Keratinocyte (primary cell): ENCODE data around the gene CAPNS1. TPM values are rescaled to one million over a fixed set of nuclear protein-coding genes. Genes with fewer than 3 reads are reported as not detected.

Experiments used
- DNase-seq: peaks from one replicate; pipeline ENCODE4 v3.0.0-alpha.2; 2011; ENCODE audit warnings: low read depth, missing footprints, low spot score
- FAIRE-seq: peaks from 2 replicates; lab custom pipeline; 2011; peaks lifted over from hg19 to GRCh38; lab: Jason Lieb, UNC
- H2AFZ ChIP-seq: 2 replicates; pipeline ENCODE4 v1.6.0; 2012; ENCODE audit warnings: low read length, control low read depth, inconsistent platforms; ENCODE audit not compliant: control insufficient read depth
- H3K27ac ChIP-seq: 2 replicates; pipeline ENCODE4 v1.5.1; 2011; ENCODE audit warnings: low read length; ENCODE audit not compliant: control insufficient read depth, insufficient read depth
- H3K27me3 ChIP-seq: 3 replicates; pipeline ENCODE4 v1.6.0; 2011; ENCODE audit warnings: low read length; ENCODE audit not compliant: control insufficient read depth, insufficient read depth; ENCODE audit errors: extremely low read depth
- H3K36me3 ChIP-seq, 2 experiments: 2 replicates in 1 of 2; 3 replicates in 1 of 2; pipeline ENCODE4 v1.5.1; 2011; ENCODE audit warnings: low read length in 2 of 2, mild to moderate bottlenecking in 1 of 2; ENCODE audit not compliant: control insufficient read depth in 2 of 2, insufficient read depth in 2 of 2; ENCODE audit errors: extremely low read depth in 1 of 2
- H3K4me1 ChIP-seq: 3 replicates; pipeline ENCODE4 v1.5.1; 2011; ENCODE audit warnings: low read length; ENCODE audit not compliant: control insufficient read depth, insufficient read depth; ENCODE audit errors: extremely low read depth
- H3K4me2 ChIP-seq: 3 replicates; pipeline ENCODE4 v1.6.0; 2011; ENCODE audit warnings: low read depth, low read length; ENCODE audit not compliant: control insufficient read depth, insufficient read depth; ENCODE audit errors: extremely low read depth
- H3K4me3 ChIP-seq, 3 experiments: fragments of 200-600 bp in 1 of 3; sonication (generic) in 1 of 3; 2 replicates in 2 of 3; 3 replicates in 1 of 3; pipeline ENCODE4 v1.5.1; 2011 to 2016; ENCODE audit warnings: low read length in 3 of 3, mild to moderate bottlenecking in 3 of 3, control low read depth in 2 of 3, inconsistent platforms in 1 of 3, low read depth in 1 of 3, mixed read lengths in 1 of 3, mixed run types in 1 of 3, moderate library complexity in 1 of 3; ENCODE audit not compliant: control insufficient read depth in 2 of 3, insufficient read depth in 2 of 3; ENCODE audit errors: extremely low read depth in 1 of 3
- H3K79me2 ChIP-seq: 2 replicates; pipeline ENCODE4 v1.6.0; 2012; ENCODE audit warnings: low read length; ENCODE audit not compliant: control insufficient read depth, insufficient read depth
- H3K9ac ChIP-seq: 3 replicates; pipeline ENCODE4 v1.6.0; 2011; ENCODE audit warnings: low read length; ENCODE audit not compliant: control insufficient read depth, insufficient read depth; ENCODE audit errors: extremely low read depth
- H3K9me1 ChIP-seq: 3 replicates; pipeline ENCODE4 v1.6.0; 2011; ENCODE audit warnings: low read length; ENCODE audit not compliant: control insufficient read depth, insufficient read depth; ENCODE audit errors: extremely low read depth
- H3K9me3 ChIP-seq: 2 replicates; pipeline ENCODE4 v1.5.1; 2012; ENCODE audit warnings: low read depth, low read length; ENCODE audit not compliant: control insufficient read depth
- H4K20me1 ChIP-seq: 3 replicates; pipeline ENCODE4 v1.6.0; 2011; ENCODE audit warnings: low read length; ENCODE audit not compliant: control insufficient read depth, insufficient read depth; ENCODE audit errors: extremely low read depth
- EZH2 ChIP-seq: IDR thresholded peaks from one replicate; pipeline ENCODE4 v1.6.1; 2012; ENCODE audit warnings: inconsistent platforms, mild to moderate bottlenecking, low read length, moderate library complexity
- dilution Hi-C: fragments of 300-500 bp; cut with MboI; formaldehyde crosslinking; loops from one replicate; pipeline ENCODE4 v1.7.0; 2020; ENCODE audit warnings: low sequenced_read_pairs; ENCODE audit not compliant: extremely low pct_ligation_motif_present
- polyA plus RNA-seq, 5 experiments: library from polyadenylated mRNA; depleted of rRNA in 3 of 5; stranded (reverse) in 3 of 5; stranded (forward) in 1 of 5; unstranded in 1 of 5; fragments of >200 nt; gene quantifications; 1 replicate in 1 of 5; 2 replicates in 3 of 5; 3 replicates in 1 of 5; pipeline versions ENCODE4 v1.2.1 to v1.2.3, GENCODE V29; 2011 to 2012; ENCODE audit warnings: missing spikeins in 2 of 5, low read depth in 1 of 5, low replicate concordance in 1 of 5
- TF ChIP-seq, protein P1 (sequence below), 3 experiments: IDR thresholded peaks in 1 of 3; conservative IDR thresholded peaks in 1 of 3; optimal IDR thresholded peaks in 1 of 3; 2 replicates in 2 of 3; 3 replicates in 1 of 3; pipeline versions ENCODE3 to v1.5.1; 2011; ENCODE audit warnings: low read length in 3 of 3, mild to moderate bottlenecking in 3 of 3, moderate library complexity in 2 of 3, control low read depth in 1 of 3, inconsistent platforms in 1 of 3; ENCODE audit not compliant: insufficient read depth in 2 of 3; ENCODE audit errors: extremely low read depth in 1 of 3

Gene CAPNS1
- polyA plus RNA-seq, 1 donor (not counting 4 experiments of a cell fraction or from before 2014, with no cell fraction given) = 884 TPM

DNA sequence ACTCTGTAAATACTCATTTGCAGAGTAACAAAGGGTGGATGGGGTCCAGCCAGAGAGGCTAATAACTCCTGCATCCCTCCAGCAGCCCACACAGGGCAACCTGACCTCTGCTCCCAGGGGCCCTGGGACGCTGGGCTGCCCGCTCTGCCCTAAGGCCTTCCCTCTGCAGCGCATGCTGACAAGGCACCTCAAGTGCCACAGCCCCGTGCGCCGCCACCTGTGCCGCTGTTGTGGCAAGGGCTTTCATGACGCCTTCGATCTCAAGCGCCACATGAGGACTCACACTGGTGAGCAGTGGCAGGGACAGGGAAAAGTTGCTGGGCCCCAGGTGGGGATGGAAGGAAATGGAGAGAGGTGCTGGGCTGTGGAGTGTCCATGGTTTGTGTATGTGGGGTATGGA, 27.2 kb upstream of the CAPNS1 start:
- H3K27ac ChIP-seq = no peak overlapping the region
- no peaks in the 10 kb centered on the region for H3K27me3 ChIP-seq
- no peak overlapping the region for H3K4me3 ChIP-seq
- FAIRE-seq = no peak
- H3K9ac ChIP-seq = no peak overlapping the region
- no peaks in the 10 kb centered on the region for H3K9me3 ChIP-seq
- peaks cover 7 to 14% of the 10 kb centered on the region in 2 experiments for H3K36me3 ChIP-seq
- dilution Hi-C loops = no loop called here
- peaks cover 15% of the 10 kb centered on the region for H3K79me2 ChIP-seq
- H3K4me1 ChIP-seq = peaks cover 10% of the 10 kb centered on the region
- no peak for TF ChIP-seq EZH2
- TF ChIP-seq, protein P1, sequence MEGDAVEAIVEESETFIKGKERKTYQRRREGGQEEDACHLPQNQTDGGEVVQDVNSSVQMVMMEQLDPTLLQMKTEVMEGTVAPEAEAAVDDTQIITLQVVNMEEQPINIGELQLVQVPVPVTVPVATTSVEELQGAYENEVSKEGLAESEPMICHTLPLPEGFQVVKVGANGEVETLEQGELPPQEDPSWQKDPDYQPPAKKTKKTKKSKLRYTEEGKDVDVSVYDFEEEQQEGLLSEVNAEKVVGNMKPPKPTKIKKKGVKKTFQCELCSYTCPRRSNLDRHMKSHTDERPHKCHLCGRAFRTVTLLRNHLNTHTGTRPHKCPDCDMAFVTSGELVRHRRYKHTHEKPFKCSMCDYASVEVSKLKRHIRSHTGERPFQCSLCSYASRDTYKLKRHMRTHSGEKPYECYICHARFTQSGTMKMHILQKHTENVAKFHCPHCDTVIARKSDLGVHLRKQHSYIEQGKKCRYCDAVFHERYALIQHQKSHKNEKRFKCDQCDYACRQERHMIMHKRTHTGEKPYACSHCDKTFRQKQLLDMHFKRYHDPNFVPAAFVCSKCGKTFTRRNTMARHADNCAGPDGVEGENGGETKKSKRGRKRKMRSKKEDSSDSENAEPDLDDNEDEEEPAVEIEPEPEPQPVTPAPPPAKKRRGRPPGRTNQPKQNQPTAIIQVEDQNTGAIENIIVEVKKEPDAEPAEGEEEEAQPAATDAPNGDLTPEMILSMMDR (optimal IDR thresholded peaks at IDR 0.05 in 1 of 3, IDR thresholded peaks at IDR 0.05 in 1 of 3, conservative IDR thresholded peaks at IDR 0.05 in 1 of 3; ENCODE audit: extremely low read depth in 1 of 3, insufficient read depth in 2 of 3, low read length in 3 of 3) = no peak
- H4K20me1 ChIP-seq = peaks cover 3% of the 10 kb centered on the region
- DNase-seq = no peak
- H3K4me2 ChIP-seq = no peak overlapping the region
- no peak overlapping the region for H2AFZ ChIP-seq
- H3K9me1 ChIP-seq = no peaks in the 10 kb centered on the region

DNA sequence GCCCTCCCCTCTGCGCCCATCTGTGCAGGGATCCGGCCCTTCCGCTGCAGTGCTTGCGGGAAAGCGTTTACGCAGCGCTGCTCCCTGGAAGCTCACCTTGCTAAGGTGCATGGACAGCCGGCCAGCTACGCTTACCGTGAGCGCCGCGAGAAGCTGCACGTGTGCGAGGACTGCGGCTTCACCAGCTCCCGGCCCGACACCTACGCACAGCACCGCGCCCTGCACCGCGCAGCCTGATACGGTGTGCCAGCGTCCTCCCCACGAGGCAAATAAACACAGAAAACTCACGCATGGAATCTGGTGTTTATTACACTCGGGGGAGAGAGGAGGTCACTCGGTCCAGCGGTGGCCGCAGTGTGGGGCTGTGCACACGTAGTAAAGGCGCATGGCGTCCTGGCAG, 26.4 kb upstream of the CAPNS1 start:
- Histone ChIP-seq H3K79me2 (peaks cover 19% of the 10 kb centered on the region), H4K20me1 (peaks cover 3% of the 10 kb centered on the region), H3K9me3 (no peaks in the 10 kb centered on the region), H3K4me1 (peaks cover 10% of the 10 kb centered on the region), H3K9me1 (no peaks in the 10 kb centered on the region), H3K4me3 (peak overlapping the region; percentile 83 to 97 (median 94)), H2AFZ (no peak overlapping the region), H3K9ac (peak overlapping the region; percentile 93), H3K4me2 (peak overlapping the region; percentile 97), H3K36me3 (peaks cover 13 to 16% of the 10 kb centered on the region in 2 experiments), H3K27me3 (no peaks in the 10 kb centered on the region), H3K27ac (no peak overlapping the region)
- no peak for DNase-seq
- dilution Hi-C loops = no loop called here
- FAIRE-seq = no peak
- TF ChIP-seq EZH2 = no peak
- TF ChIP-seq, protein P1 (optimal IDR thresholded peaks at IDR 0.05 in 1 of 3, IDR thresholded peaks at IDR 0.05 in 1 of 3, conservative IDR thresholded peaks at IDR 0.05 in 1 of 3; ENCODE audit: extremely low read depth in 1 of 3, insufficient read depth in 2 of 3, low read length in 3 of 3) = no peak
